Central memory CD8-positive, alpha-beta T cell (primary cell): Measurements from ENCODE around the gene TBC1D3I.
"Not testable (repeated sequence)": the region's sequence is repeated elsewhere in the genome, so short reads cannot be mapped to it uniquely, and the experiment has no call there.

Experiments
- ATAC-seq: fragments of 150-1000 bp; cut with Tn5 transposase; replicated peaks from 2 replicates; pipeline ENCODE4 v1.10.0; 2022; ENCODE audit warnings: mild to moderate bottlenecking, moderate FRiP score, moderate number of reproducible peaks; ENCODE audit not compliant: poor library complexity, severe bottlenecking; ENCODE audit errors: extremely low read depth
- DNase-seq, 2 donors: peaks; one replicate each; pipeline ENCODE4 v3.0.0; 2021; ENCODE audit warnings: low spot score in 2 of 2
- H3K27ac Mint-ChIP-seq: one replicate; pipeline ENCODE4 v1.8.0; 2022; ENCODE audit warnings: low read depth, mild to moderate bottlenecking, moderate library complexity, mixed read lengths
- H3K27me3 Mint-ChIP-seq: one replicate; pipeline ENCODE4 v1.8.0; 2022; ENCODE audit warnings: mixed read lengths
- H3K36me3 Mint-ChIP-seq: one replicate; pipeline ENCODE4 v1.8.0; 2022; ENCODE audit warnings: mild to moderate bottlenecking, moderate library complexity, mixed read lengths; ENCODE audit not compliant: insufficient read depth
- H3K4me1 Mint-ChIP-seq: one replicate; pipeline ENCODE4 v1.8.0; 2022; ENCODE audit warnings: mixed read lengths
- H3K4me3 Mint-ChIP-seq: one replicate; pipeline ENCODE4 v1.8.0; 2022; ENCODE audit warnings: mild to moderate bottlenecking, moderate library complexity, mixed read lengths
- H3K9me3 Mint-ChIP-seq: one replicate; pipeline ENCODE4 v1.8.0; 2022; ENCODE audit warnings: mixed read lengths

The TBC1D3I gene

DNA sequence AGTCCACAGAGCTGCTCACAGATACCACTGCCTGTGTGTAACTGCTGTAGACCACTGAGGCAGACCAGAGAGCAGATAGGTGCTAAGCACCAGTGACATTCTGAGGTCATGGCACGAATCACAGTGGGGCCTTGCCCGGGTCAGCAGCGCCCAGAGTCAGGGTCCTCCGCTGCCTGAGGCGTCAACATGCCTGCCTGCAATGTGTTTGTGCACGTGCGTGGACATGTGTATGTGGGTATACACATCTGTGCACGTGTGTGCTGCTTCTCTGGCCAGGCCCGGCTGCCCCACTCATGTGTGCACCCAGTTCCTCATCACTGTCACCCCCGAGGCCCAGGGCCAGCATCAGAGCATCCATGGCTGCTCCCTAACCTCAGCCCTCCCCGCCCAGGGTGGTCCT lies at the start of gene TBC1D3I:
Gene TBC1D3I, minus strand, starts transcription at position 101 of the 400 bp plus-strand sequence. CDS start 1,585 bp downstream, outside the sequence.
- H3K36me3 Mint-ChIP-seq, H3K9me3 Mint-ChIP-seq, H3K4me3 Mint-ChIP-seq, H3K4me1 Mint-ChIP-seq, DNase-seq, H3K27me3 Mint-ChIP-seq, H3K27ac Mint-ChIP-seq, ATAC-seq: not testable (repeated sequence)

DNA sequence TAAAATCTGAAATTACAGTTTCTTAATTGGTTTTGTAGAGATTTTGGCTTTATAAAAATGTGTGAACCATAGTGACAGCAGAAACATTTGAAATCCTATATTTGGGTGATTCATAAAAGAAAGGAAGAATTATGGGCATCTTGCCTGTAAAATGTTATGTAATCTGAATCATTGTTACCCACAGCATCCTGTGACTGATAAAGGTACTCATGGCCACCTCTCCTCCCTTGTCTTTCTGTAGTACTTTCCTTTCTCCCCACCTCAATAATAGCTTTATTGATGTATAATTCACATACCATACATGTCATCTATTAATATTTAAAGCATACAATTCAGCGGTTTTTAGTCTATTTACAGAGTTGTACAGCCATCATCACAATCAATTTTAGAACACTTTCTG lies 30.8 kb upstream of the TBC1D3I start:
- H3K9me3 Mint-ChIP-seq, H3K4me1 Mint-ChIP-seq, H3K27me3 Mint-ChIP-seq, H3K36me3 Mint-ChIP-seq, H3K4me3 Mint-ChIP-seq, DNase-seq, H3K27ac Mint-ChIP-seq: not testable (repeated sequence)
- peak; percentile 70 for ATAC-seq

DNA sequence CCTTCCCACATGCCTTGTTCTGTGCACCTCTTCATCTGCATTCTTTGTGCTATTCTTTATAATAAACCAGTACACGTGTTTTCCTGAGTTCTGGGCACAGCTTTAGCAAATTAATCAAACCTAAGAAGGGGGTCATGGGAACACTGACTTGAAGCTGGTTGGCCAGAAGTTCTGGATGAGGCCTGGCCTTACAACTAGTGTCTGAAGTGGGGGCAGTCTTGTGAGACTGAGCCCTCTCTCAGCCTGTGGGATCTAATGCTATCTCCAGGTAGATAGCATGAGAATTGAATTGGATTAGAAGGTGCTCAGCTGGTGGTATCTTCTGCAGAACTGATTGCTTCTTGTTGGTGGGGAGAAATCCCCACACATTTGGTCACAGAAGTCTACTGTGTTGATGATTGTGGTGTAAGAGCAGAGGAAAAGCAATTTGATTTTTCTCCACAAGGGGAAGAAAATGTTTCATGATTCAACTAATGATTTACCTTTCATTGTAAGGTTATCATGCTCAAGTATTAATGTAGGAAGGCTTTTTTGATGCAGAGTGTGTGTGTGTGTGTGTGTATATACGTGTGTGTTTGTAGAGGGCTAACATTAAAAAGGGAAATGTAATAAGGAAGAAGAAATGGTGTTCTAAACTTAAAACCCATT lies 25.7 kb upstream of the TBC1D3I start:
- not testable (repeated sequence) for H3K36me3 Mint-ChIP-seq, H3K4me1 Mint-ChIP-seq, DNase-seq, H3K4me3 Mint-ChIP-seq, H3K27ac Mint-ChIP-seq, H3K9me3 Mint-ChIP-seq, H3K27me3 Mint-ChIP-seq
- ATAC-seq = peak; percentile 49

DNA sequence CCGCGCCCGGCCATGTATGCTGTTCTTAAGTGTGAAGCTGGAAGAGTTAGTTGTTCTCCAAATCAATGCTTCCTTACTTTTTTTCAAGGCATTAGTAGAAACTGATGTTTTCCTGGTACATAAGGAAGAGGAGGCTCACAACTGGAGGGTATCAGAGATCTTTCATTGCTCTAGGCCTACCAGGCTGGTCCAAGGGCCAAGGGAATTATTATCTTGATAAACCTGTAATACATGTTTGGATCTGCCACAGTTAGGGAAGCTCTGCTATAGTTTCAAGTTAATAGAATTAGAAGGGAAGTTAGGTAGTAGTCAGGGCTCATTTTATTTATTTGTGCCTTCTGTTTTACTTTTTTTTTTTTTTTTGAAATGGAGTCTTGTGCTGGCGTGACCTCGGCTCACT lies 19.8 kb upstream of the TBC1D3I start:
- not testable (repeated sequence) for H3K9me3 Mint-ChIP-seq, DNase-seq, ATAC-seq, H3K4me3 Mint-ChIP-seq, H3K27me3 Mint-ChIP-seq, H3K4me1 Mint-ChIP-seq, H3K27ac Mint-ChIP-seq, H3K36me3 Mint-ChIP-seq

DNA sequence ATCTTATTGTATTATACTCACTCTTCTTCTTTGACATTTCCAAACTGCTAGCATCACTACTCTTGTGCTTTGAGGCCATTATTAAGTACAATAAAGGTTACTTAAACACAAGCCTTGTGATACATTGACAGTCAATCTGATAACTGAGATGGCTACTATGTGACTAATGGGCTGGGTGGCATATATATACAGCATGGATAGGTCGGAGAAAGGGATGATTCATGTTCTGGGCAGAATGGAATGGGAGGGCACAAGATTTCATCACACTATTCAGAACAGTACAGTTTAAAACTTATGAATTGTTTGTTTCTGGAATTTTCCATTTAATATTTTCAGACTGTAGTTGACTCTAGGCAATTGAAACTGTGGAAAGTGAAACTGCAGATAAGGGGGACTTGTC lies 18.9 kb upstream of the TBC1D3I start:
- not testable (repeated sequence) for H3K9me3 Mint-ChIP-seq, H3K27ac Mint-ChIP-seq, H3K4me1 Mint-ChIP-seq, H3K36me3 Mint-ChIP-seq, H3K27me3 Mint-ChIP-seq, DNase-seq, H3K4me3 Mint-ChIP-seq, ATAC-seq

- H3K4me3 Mint-ChIP-seq, ATAC-seq, H3K9me3 Mint-ChIP-seq, H3K4me1 Mint-ChIP-seq, H3K27me3 Mint-ChIP-seq, H3K36me3 Mint-ChIP-seq, DNase-seq, H3K27ac Mint-ChIP-seq: not testable (repeated sequence)
Observed at GRCh38 chr17:36242046-36242445, 22.3 kb downstream of the TBC1D3I start.

GRCh38 chr17:36229644-36230043 lies 34.7 kb downstream of the TBC1D3I start:
- H3K4me3 Mint-ChIP-seq, H3K27ac Mint-ChIP-seq, H3K9me3 Mint-ChIP-seq, ATAC-seq, H3K4me1 Mint-ChIP-seq, H3K27me3 Mint-ChIP-seq, H3K36me3 Mint-ChIP-seq: not testable (repeated sequence)
- peak in 1 of 2 donors; percentile 28 for DNase-seq

DNA sequence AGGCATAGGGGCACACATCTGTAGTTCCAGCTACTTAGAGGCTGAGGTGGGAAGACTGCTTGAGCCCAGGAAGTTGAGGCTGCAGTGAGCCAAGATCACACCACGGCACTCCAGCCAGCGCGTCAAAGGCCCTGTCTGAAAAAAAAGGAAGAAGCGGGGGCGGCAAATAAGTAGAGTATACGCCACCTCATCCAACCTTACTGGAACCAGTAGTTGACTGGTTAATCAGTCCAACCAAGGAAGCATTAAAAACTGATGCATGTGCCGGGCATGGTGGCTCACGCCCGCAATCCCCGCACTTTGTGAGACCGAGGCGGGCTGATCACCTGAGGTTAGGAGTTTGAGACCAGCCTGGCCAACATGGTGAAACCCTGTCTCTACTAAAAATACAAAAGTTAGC lies 41.4 kb downstream of the TBC1D3I start:
- not testable (repeated sequence) for H3K9me3 Mint-ChIP-seq, H3K27me3 Mint-ChIP-seq, H3K36me3 Mint-ChIP-seq, H3K4me1 Mint-ChIP-seq, H3K4me3 Mint-ChIP-seq, ATAC-seq, DNase-seq, H3K27ac Mint-ChIP-seq

DNA sequence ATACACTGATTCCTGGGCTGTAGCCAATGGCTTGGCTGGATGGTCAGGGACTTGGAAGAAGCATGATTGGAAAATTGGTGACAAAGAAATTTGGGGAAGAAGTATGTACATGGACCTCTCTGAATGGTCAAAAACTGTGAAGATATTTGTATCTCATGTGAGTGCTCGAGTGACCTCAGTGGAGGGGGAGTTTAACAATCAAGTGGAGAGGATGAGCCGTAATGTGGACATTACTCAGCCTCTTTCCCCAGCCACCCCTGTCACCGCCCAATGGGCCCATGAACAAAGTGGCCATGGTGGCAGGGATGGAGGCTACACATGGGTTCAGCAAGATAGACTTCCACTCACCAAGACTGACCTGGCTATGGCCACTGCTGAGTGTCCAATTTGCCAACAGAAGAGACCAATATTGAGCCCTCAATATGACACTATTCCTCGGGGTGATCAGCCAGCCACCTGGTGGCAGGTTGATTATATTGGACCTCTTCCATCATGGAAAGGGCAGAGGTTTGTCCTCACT lies 42.7 kb downstream of the TBC1D3I start:
- H3K4me3 Mint-ChIP-seq, DNase-seq, H3K36me3 Mint-ChIP-seq, H3K27me3 Mint-ChIP-seq, H3K9me3 Mint-ChIP-seq, H3K27ac Mint-ChIP-seq, H3K4me1 Mint-ChIP-seq, ATAC-seq: not testable (repeated sequence)

- not testable (repeated sequence) for H3K36me3 Mint-ChIP-seq, H3K27me3 Mint-ChIP-seq, H3K27ac Mint-ChIP-seq, ATAC-seq, H3K4me3 Mint-ChIP-seq, DNase-seq, H3K9me3 Mint-ChIP-seq
- peaks cover 14% of the 10 kb centered on the region for H3K4me1 Mint-ChIP-seq
Observed at GRCh38 chr17:36220737-36221580, 43.4 kb downstream of the TBC1D3I start.

GRCh38 chr17:36219556-36219955 lies 44.8 kb downstream of the TBC1D3I start:
- not testable (repeated sequence) for H3K36me3 Mint-ChIP-seq, H3K9me3 Mint-ChIP-seq, H3K27me3 Mint-ChIP-seq, H3K4me3 Mint-ChIP-seq, ATAC-seq, H3K27ac Mint-ChIP-seq, DNase-seq
- H3K4me1 Mint-ChIP-seq = peaks cover 29% of the 10 kb centered on the region

- not testable (repeated sequence) for H3K27me3 Mint-ChIP-seq, H3K27ac Mint-ChIP-seq, DNase-seq, H3K36me3 Mint-ChIP-seq, H3K9me3 Mint-ChIP-seq, ATAC-seq
- peaks cover 60% of the 10 kb centered on the region for H3K4me1 Mint-ChIP-seq
- peak overlapping the region; percentile 16 for H3K4me3 Mint-ChIP-seq
Observed at GRCh38 chr17:36215406-36216308, 48.7 kb downstream of the TBC1D3I start.
